ENCODE data around the gene MAP3K6. TPM values are rescaled to one million over a fixed set of nuclear protein-coding genes. Genes with fewer than 3 reads are reported as not detected.

The MAP3K6 gene
- total RNA-seq: 10 to 100 TPM; 81.7 to 83.3 TPM
- polyA plus RNA-seq (ENCODE audit: insufficient read length in 6 of 6): 10 to 100 TPM; 11.8 to 23.6 (median 15.1) TPM
- long read RNA-seq, donor 1: 0 reads
- long read RNA-seq, donor 2, partial matches to known transcripts: 0 of 3 reads
- long read RNA-seq, donor 2, other reads (novel, unspliced or antisense): 0 of 3 reads
- long read RNA-seq, donor 3: 0 reads
- long read RNA-seq, donor 4, full-length matches to known transcripts: 4 of 12 reads
- long read RNA-seq, donor 4, partial matches to known transcripts: 8 of 12 reads
- long read RNA-seq, donor 4, other reads (novel, unspliced or antisense): 0 of 12 reads
- long read RNA-seq, donor 5, partial matches to known transcripts: 0 of 2 reads
- long read RNA-seq, donor 5, other reads (novel, unspliced or antisense): 0 of 2 reads
- long read RNA-seq, donor 6, full-length matches to known transcripts: 2 of 2 reads
- long read RNA-seq, donor 6, partial matches to known transcripts: 0 of 2 reads
- long read RNA-seq, donor 6, other reads (novel, unspliced or antisense): 0 of 2 reads
- long read RNA-seq, donor 7, partial matches to known transcripts: 0 of 1 reads
- long read RNA-seq, donor 7, other reads (novel, unspliced or antisense): 0 of 1 reads
- long read RNA-seq, donor 8, full-length matches to known transcripts: 3 of 3 reads
- long read RNA-seq, donor 8, partial matches to known transcripts: 0 of 3 reads
- long read RNA-seq, donor 8, other reads (novel, unspliced or antisense): 0 of 3 reads
- long read RNA-seq, donor 9: 0 reads
- long read RNA-seq, donor 10, partial matches to known transcripts: 1 of 5 reads
- long read RNA-seq, donor 10, other reads (novel, unspliced or antisense): 3 of 5 reads
- long read RNA-seq, donor 11: 0 reads
- long read RNA-seq, donor 12, partial matches to known transcripts: 0 of 2 reads
- long read RNA-seq, donor 12, other reads (novel, unspliced or antisense): 0 of 2 reads

DNA sequence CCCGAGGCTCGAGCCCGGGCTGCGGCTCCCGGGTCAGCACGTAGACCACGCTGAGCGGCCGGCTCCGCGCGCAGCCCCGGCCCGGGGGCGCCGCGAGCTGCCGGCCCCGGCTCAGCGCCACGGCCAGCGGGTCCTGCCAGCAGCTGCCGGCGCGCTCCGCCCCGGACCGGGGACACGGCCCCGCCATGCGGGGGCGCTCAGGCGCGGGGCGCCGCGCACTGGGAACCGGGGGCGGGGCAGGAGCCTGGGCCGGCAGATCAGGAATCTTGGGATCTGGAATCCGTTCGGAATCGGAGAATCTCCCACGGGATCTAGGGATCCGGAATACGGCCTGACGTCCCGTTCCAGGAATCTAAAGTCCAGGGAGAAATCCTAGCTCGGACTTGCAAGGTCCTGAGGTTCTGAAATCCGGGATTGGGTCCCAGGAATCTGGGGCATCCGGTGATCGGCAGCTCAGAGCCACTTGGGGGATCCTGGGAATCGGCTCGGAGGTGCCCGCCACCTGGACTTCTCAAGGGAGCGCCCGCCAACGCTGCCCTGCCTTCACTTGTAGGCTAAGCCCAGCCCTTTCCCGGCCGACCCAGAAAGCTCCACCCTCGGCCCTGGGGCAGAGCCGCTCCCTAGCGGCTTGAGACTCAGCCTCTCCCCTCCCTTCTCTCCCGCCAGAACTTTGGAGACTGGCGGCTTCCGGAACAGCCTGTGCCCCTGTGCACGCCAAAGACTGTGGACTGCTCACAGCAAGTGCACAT is at the start of gene MAP3K6:
Gene MAP3K6, minus strand, starts transcription at position 551 of the 749 bp plus-strand sequence. Its CDS starts 364 bp downstream, at position 187.
- Histone ChIP-seq H3K36me3 (peaks cover 0 to 34% of the 10 kb centered on the region in 2 donors), H3K9me3 (no peaks in the 10 kb centered on the region), H3K4me3 (peak within 1 kb of the TSS; percentile 67 to 74), H3K4me1 (peaks cover 23 to 57% of the 10 kb centered on the region in 2 donors), H3K27me3 (peaks cover 0 to 7% of the 10 kb centered on the region in 2 donors), H3K27ac (peak within 1 kb of the TSS; percentile 91 to 98)
- ATAC-seq: peak; percentile 77
- intact Hi-C loops (cut with DNase I): no loop called here
- peak in 3 of 4 donors; percentile 82 to 95 (median 90) for DNase-seq
- TF ChIP-seq CTCF (IDR thresholded peaks at IDR 0.05): peak; percentile 9 to 23

DNA sequence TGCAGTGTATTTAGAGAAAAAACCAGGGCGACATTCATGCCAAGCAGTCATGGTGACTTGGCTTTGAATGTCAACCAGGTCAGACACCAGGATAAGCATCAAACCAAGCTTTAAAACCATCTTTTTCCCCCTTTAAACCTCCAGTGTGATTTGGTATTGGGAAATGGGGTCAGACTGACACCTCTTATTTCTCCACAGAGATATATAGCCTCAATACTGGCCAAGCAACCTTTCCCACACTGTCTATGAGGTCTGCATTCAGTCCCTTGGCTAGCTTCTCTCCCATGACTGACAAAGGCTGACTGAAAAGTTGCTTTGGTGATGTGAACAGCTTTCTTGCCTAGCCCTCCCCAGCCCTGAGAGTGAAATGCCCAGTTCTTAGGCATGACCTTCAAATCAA is 47.3 kb upstream of the MAP3K6 start:
- H3K9me3 ChIP-seq: no peaks in the 10 kb centered on the region
- H3K4me1 ChIP-seq: peaks cover 12 to 33% of the 10 kb centered on the region in 2 donors
- intact Hi-C loops (cut with DNase I): no loop called here
- DNase-seq (no peak), ATAC-seq (no peak)
- no peak overlapping the region for H3K4me3 ChIP-seq
- no peak overlapping the region for H3K27ac ChIP-seq
- no peak for TF ChIP-seq CTCF (IDR thresholded peaks at IDR 0.05)
- peaks cover 0 to 98% of the 10 kb centered on the region in 2 donors for H3K36me3 ChIP-seq
- no peaks in the 10 kb centered on the region for H3K27me3 ChIP-seq

DNA sequence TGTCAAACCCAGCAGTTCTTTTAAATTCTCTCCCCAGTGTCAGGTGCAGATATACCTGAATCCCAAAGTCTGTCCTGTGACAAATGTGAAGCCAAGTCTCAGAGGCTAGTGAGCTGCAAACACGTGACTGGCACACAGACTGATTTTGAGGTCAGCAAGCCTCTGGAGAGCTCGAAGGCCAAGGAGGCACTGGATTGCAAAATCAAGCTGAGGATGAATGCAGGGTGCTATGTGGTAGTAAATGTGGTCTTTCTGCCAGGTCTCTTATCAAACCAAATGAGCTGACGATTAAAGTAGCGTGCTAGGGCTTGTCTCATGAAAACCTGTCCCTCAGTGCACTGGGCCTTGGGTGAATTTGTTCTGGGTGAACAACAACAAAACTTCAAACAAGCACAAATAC is 46.2 kb upstream of the MAP3K6 start:
- no peak for ATAC-seq
- no peak overlapping the region for H3K27ac ChIP-seq

DNA sequence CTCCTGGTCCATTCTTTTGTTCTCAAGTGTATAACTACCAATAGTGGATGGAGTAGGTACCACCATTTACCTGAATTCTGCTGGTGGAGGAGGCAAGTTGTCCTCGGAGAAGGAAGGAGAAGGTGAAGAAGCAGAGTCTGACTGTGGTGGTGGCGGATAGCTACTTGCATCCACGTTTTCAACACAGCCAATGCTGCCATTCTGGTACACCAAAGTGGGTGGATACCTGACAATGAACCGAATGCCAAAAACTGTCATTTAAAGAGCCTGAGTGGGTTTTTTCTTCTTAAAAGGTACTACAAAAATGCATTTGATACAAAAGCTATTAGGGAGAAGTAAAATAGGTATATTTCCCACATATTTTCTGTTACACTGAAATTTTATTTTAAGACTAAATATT is 45.7 kb upstream of the MAP3K6 start:
- Histone ChIP-seq H3K9me3 (no peaks in the 10 kb centered on the region), H3K27me3 (no peaks in the 10 kb centered on the region), H3K4me3 (no peak overlapping the region), H3K4me1 (peaks cover 0 to 17% of the 10 kb centered on the region in 2 donors), H3K27ac (no peak overlapping the region), H3K36me3 (peaks cover 0 to 100% of the 10 kb centered on the region in 2 donors)
- ATAC-seq: no peak
- no peak for TF ChIP-seq CTCF (IDR thresholded peaks at IDR 0.05)
- no peak for DNase-seq
- intact Hi-C loops (cut with DNase I): no loop called here

More for the DNA sequence above, 46.2 kb upstream of the MAP3K6 start:
- Histone ChIP-seq H3K36me3 (peaks cover 0 to 100% of the 10 kb centered on the region in 2 donors), H3K27me3 (no peaks in the 10 kb centered on the region), H3K4me3 (no peak overlapping the region), H3K4me1 (peaks cover under 1 to 22% of the 10 kb centered on the region in 2 donors), H3K9me3 (no peaks in the 10 kb centered on the region)
- no peak for DNase-seq
- TF ChIP-seq CTCF (IDR thresholded peaks at IDR 0.05): no peak
- intact Hi-C loops (cut with DNase I): no loop called here

Measured in left lung (tissue), 14 donors.